GM12878 (cell line): Measurements from ENCODE around the gene MTFR1L. TPM values are rescaled to one million over a fixed set of nuclear protein-coding genes. Genes with fewer than 3 reads are reported as not detected.

Source experiments
- ATAC-seq: fragments of 200-7000 bp; cut with Tn5 transposase; 3 replicates; pipeline ENCODE4 v1.9.1; 2020; ENCODE audit warnings: mild to moderate bottlenecking, moderate library complexity
- BruUV-seq: library from RNA; stranded (reverse); fragments of 400-500 nt; replicated peaks from 2 replicates; lab custom pipeline; 2021; lab: Mats Ljungman, UMichigan
- CTCF ChIA-PET: fragments of 300-600 bp; sonication (Branson Sonifier 250); formaldehyde crosslinking; extraction: SDS; loops from one replicate; lab custom pipeline; 2021; ENCODE audit warnings: inconsistent platforms; lab: Yijun Ruan, JAX
- POLR2A ChIA-PET: fragments of 350-600 bp; formaldehyde crosslinking; extraction: SDS; loops from one replicate; lab custom pipeline; 2021; ENCODE audit warnings: inconsistent platforms; lab: Charles Lee
- RAD21 ChIA-PET: fragments of 300-600 bp; sonication (Branson Sonifier 250); formaldehyde crosslinking; loops from one replicate; lab custom pipeline; 2023; ENCODE audit warnings: antibody characterized with exemption; ENCODE audit not compliant: unreplicated experiment; lab: Charles Lee
- SMC1A ChIA-PET: fragments of 300-600 bp; sonication (Branson Sonifier 250); formaldehyde crosslinking; loops from one replicate; lab custom pipeline; 2023; ENCODE audit not compliant: unreplicated experiment, uncharacterized antibody; lab: Charles Lee
- DNase-seq: peaks from one replicate; pipeline ENCODE4 v3.0.0-alpha.2; 2011; ENCODE audit warnings: low read depth, low spot score
- FAIRE-seq: peaks from 3 replicates; lab custom pipeline; 2011; peaks lifted over from hg19 to GRCh38; lab: Jason Lieb, UNC
- H2AFZ ChIP-seq: 2 replicates; pipeline ENCODE4 v1.6.0; 2011; ENCODE audit warnings: low read depth, low read length, control low read depth; ENCODE audit not compliant: control insufficient read depth
- H3K27ac ChIP-seq: 2 replicates; pipeline ENCODE4 v1.5.1; 2011; ENCODE audit warnings: control low read depth; ENCODE audit not compliant: control insufficient read depth, insufficient read depth
- H3K27me3 ChIP-seq, 2 experiments: replicated peaks in 1 of 2; 2 replicates each; pipeline versions ENCODE4 v1.6.0 to v1.6.1; 2011; ENCODE audit warnings: low read length in 1 of 2; ENCODE audit not compliant: control insufficient read depth in 2 of 2, insufficient read depth in 2 of 2
- H3K36me3 ChIP-seq, 2 experiments: 2 replicates each; pipeline ENCODE4 v1.5.1; 2011; ENCODE audit warnings: low read length in 1 of 2; ENCODE audit not compliant: control insufficient read depth in 2 of 2, insufficient read depth in 2 of 2
- H3K4me1 ChIP-seq: 2 replicates; pipeline ENCODE4 v1.6.1; 2011; ENCODE audit warnings: mild to moderate bottlenecking, low read length, moderate library complexity, mixed read lengths; ENCODE audit not compliant: control insufficient read depth, insufficient read depth
- H3K4me2 ChIP-seq: 2 replicates; pipeline ENCODE4 v1.6.0; 2011; ENCODE audit warnings: control low read depth; ENCODE audit not compliant: control insufficient read depth, insufficient read depth
- H3K4me3 ChIP-seq: fragments of 200-600 bp; sonication (generic); 2 replicates; pipeline ENCODE4 v1.5.1; 2016
- H3K79me2 ChIP-seq: 2 replicates; pipeline ENCODE4 v1.6.0; 2011; ENCODE audit warnings: low read length; ENCODE audit not compliant: control insufficient read depth, insufficient read depth
- H3K9ac ChIP-seq: 2 replicates; pipeline ENCODE4 v1.8.0; 2011; ENCODE audit warnings: low read length, control low read depth, mixed read lengths; ENCODE audit not compliant: control insufficient read depth, insufficient read depth
- H3K9me3 ChIP-seq: replicated peaks from 3 replicates; pipeline ENCODE4 v1.5.1; 2011; ENCODE audit warnings: mild to moderate bottlenecking, low read length; ENCODE audit not compliant: control insufficient read depth, insufficient read depth
- H4K20me1 ChIP-seq: 2 replicates; pipeline ENCODE4 v1.6.0; 2011; ENCODE audit not compliant: control insufficient read depth, insufficient read depth
- ASH2L ChIP-seq: fragments of 300-600, 200-600 bp; sonication (generic); IDR thresholded peaks from 2 replicates; pipeline ENCODE4 v1.6.1; 2017; ENCODE audit warnings: low read depth, mild to moderate bottlenecking, borderline replicate concordance
- ATF3 ChIP-seq: IDR thresholded peaks from 2 replicates; pipeline ENCODE4 v1.6.1; 2011; ENCODE audit warnings: low read depth, mild to moderate bottlenecking, low read length, moderate library complexity, borderline replicate concordance; ENCODE audit errors: extremely low read depth
- BACH1 ChIP-seq: fragments of 450-650 bp; IDR thresholded peaks from 2 replicates; pipeline ENCODE4 v1.6.1; 2017; ENCODE audit warnings: mild to moderate bottlenecking, borderline replicate concordance
- BMI1 ChIP-seq: fragments of 450-650 bp; IDR thresholded peaks from 2 replicates; pipeline ENCODE4 v1.6.1; 2016; ENCODE audit warnings: mild to moderate bottlenecking, moderate library complexity, borderline replicate concordance
- BRCA1 ChIP-seq: IDR thresholded peaks from 2 replicates; pipeline ENCODE4 v1.6.1; 2011; ENCODE audit warnings: low read depth, low read length, improper control_type of control experiment
- CBX5 ChIP-seq: sonication (generic); IDR thresholded peaks from 2 replicates; pipeline ENCODE4 v1.6.1; 2016; ENCODE audit warnings: low read depth, moderate library complexity, mild to moderate bottlenecking, inconsistent platforms
- CHD4 ChIP-seq: fragments of 200-600 bp; sonication (generic); IDR thresholded peaks from 2 replicates; pipeline ENCODE4 v1.6.1; 2016; ENCODE audit warnings: mild to moderate bottlenecking
- CREM ChIP-seq: IDR thresholded peaks from 2 replicates; pipeline ENCODE4 v1.6.1; 2014; ENCODE audit warnings: antibody characterized with exemption, low read depth
- EGR1 ChIP-seq, 2 experiments: IDR thresholded peaks; 1 replicate in 1 of 2; 2 replicates in 1 of 2; pipeline ENCODE4 v1.6.1; 2011 to 2012; ENCODE audit warnings: low read depth in 2 of 2, low read length in 2 of 2, borderline replicate concordance in 1 of 2, mild to moderate bottlenecking in 1 of 2, moderate library complexity in 1 of 2
- GABPA ChIP-seq: IDR thresholded peaks from 2 replicates; pipeline ENCODE4 v1.6.1; 2014; ENCODE audit warnings: antibody characterized with exemption, low read depth, mild to moderate bottlenecking, inconsistent platforms
- IKZF1 ChIP-seq: fragments of 450-650 bp; conservative IDR thresholded peaks from 2 replicates; pipeline ENCODE4 v1.6.1; 2017; ENCODE audit warnings: antibody characterized with exemption, mild to moderate bottlenecking
- IRF4 ChIP-seq: IDR thresholded peaks from 2 replicates; pipeline ENCODE4 v1.6.1; 2011; ENCODE audit warnings: low read depth, low read length
- KDM1A ChIP-seq: fragments of 200-600 bp; sonication (generic); IDR thresholded peaks from 2 replicates; pipeline ENCODE4 v1.6.1; 2016; ENCODE audit warnings: borderline replicate concordance
- KLF5 ChIP-seq: fragments of 450-650 bp; IDR thresholded peaks from 2 replicates; pipeline ENCODE4 v1.6.1; 2014; ENCODE audit warnings: mild to moderate bottlenecking; ENCODE audit not compliant: partially characterized antibody
- MAX ChIP-seq: IDR thresholded peaks from 2 replicates; pipeline ENCODE4 v1.6.1; 2012; ENCODE audit warnings: low read depth, low read length, improper control_type of control experiment
- MEF2A ChIP-seq: IDR thresholded peaks from 2 replicates; pipeline ENCODE4 v1.6.1; 2011; ENCODE audit warnings: low read depth, mild to moderate bottlenecking, low read length, moderate library complexity; ENCODE audit not compliant: insufficient read depth
- NBN ChIP-seq: fragments of 450-650 bp; IDR thresholded peaks from 2 replicates; pipeline ENCODE4 v1.6.1; 2016
- NR2C1 ChIP-seq: fragments of 450-650 bp; IDR thresholded peaks from 2 replicates; pipeline ENCODE4 v1.6.1; 2017; ENCODE audit warnings: antibody characterized with exemption, mild to moderate bottlenecking, moderate library complexity
- NRF1 ChIP-seq: conservative IDR thresholded peaks from 2 replicates; pipeline ENCODE4 v1.6.1; 2011; ENCODE audit warnings: mild to moderate bottlenecking, low read depth, low read length, improper control_type of control experiment
- PAX5 ChIP-seq: IDR thresholded peaks from 2 replicates; pipeline ENCODE4 v1.6.1; 2011; ENCODE audit warnings: low read depth, low read length, borderline replicate concordance
- PAX8 ChIP-seq: fragments of 450-650 bp; IDR thresholded peaks from 2 replicates; pipeline ENCODE4 v1.6.1; 2017; ENCODE audit warnings: mild to moderate bottlenecking, moderate library complexity
- POLR2AphosphoS5 ChIP-seq: IDR thresholded peaks from 2 replicates; pipeline ENCODE4 v1.6.1; 2011; ENCODE audit warnings: mild to moderate bottlenecking, low read length, inconsistent platforms
- SUPT20H ChIP-seq: IDR thresholded peaks from 2 replicates; pipeline ENCODE4 v1.6.1; 2011; ENCODE audit warnings: low read depth, mild to moderate bottlenecking, low read length, moderate library complexity, borderline replicate concordance; ENCODE audit not compliant: control insufficient read depth
- TAF1 ChIP-seq: IDR thresholded peaks from 2 replicates; pipeline ENCODE4 v1.6.1; 2011; ENCODE audit warnings: mild to moderate bottlenecking, low read depth, low read length, borderline replicate concordance
- ZNF207 ChIP-seq: fragments of 450-650 bp; IDR thresholded peaks from 2 replicates; pipeline ENCODE4 v1.6.1; 2014; ENCODE audit warnings: antibody characterized with exemption, mild to moderate bottlenecking, borderline replicate concordance
- ZNF24 ChIP-seq: fragments of 450-650 bp; IDR thresholded peaks from 2 replicates; pipeline ENCODE4 v1.6.1; 2017; ENCODE audit warnings: antibody characterized with exemption, mild to moderate bottlenecking
- ZNF622 ChIP-seq: fragments of 450-650 bp; IDR thresholded peaks from 2 replicates; pipeline ENCODE4 v1.6.1; 2017; ENCODE audit warnings: mild to moderate bottlenecking, inconsistent platforms
- ZZZ3 ChIP-seq: IDR thresholded peaks from 2 replicates; pipeline ENCODE4 v1.6.1; 2011; ENCODE audit warnings: low read depth; ENCODE audit not compliant: control insufficient read depth, insufficient read length
- WGBS: methylation state at CpG from one replicate; pipeline ENCODE4 v1.1.6; 2016; ENCODE audit warnings: low lambda C conversion rate; ENCODE audit not compliant: insufficient replicate concordance, insufficient coverage; ENCODE audit errors: missing lambda C conversion rate; 5-methylcytosine and 5-hydroxymethylcytosine counted together
- in situ Hi-C: fragments of 300-500 bp; cut with MboI; formaldehyde crosslinking; loops from 9 replicates; pipeline ENCODE4 v1.14.3; 2018; ENCODE audit warnings: mixed read lengths
- intact Hi-C: fragments of 100-400 bp; cut with micrococcal nuclease; formaldehyde crosslinking; loops from one replicate; pipeline ENCODE4 v1.14.2; 2022; ENCODE audit not compliant: unreplicated experiment
- polyA plus RNA-seq, 11 experiments: library from polyadenylated mRNA; depleted of rRNA in 4 of 11; unstranded in 6 of 11; stranded (reverse) in 5 of 11; fragments of >200 nt; fragmentation: Nextera tagmentation in 4 of 11; fragmentation: Illumina TruSeq in 1 of 11; extraction: Ambion mirVana in 4 of 11; extraction: Trizol in 1 of 11; gene quantifications; 1 replicate in 1 of 11; 2 replicates in 10 of 11; pipeline versions ENCODE4 v1.2.1 to v1.2.3, GENCODE V29; 2011 to 2016; ENCODE audit warnings: inconsistent platforms in 2 of 11, missing spikeins in 2 of 11, low read depth in 1 of 11
- total RNA-seq, 4 experiments: library from RNA; depleted of rRNA in 3 of 4; stranded (reverse); fragments of >200 nt in 3 of 4; fragmentation: Illumina TruSeq in 1 of 4; extraction: Trizol in 1 of 4; gene quantifications; 2 replicates each; pipeline versions ENCODE4 v1.2.1 to v1.2.3, GENCODE V29; 2013 to 2021

The MTFR1L gene
- total and polyA plus RNA-seq, 10 of the 15 experiments (the other 5 are each of a cell fraction or from before 2014, with no cell fraction given), result 16.9 to 44.2 (median 30.3) TPM

GRCh38 chr1:25848531-25848930 is 28.8 kb downstream of the MTFR1L start (continued):
- TF ChIP-seq ATF3 (no peak), KDM1A (no peak), ZNF24 (no peak), MEF2A (no peak), ZNF207 (no peak), PAX8 (no peak), GABPA (no peak), ASH2L (no peak), CBX5 (no peak), NBN (no peak)

DNA sequence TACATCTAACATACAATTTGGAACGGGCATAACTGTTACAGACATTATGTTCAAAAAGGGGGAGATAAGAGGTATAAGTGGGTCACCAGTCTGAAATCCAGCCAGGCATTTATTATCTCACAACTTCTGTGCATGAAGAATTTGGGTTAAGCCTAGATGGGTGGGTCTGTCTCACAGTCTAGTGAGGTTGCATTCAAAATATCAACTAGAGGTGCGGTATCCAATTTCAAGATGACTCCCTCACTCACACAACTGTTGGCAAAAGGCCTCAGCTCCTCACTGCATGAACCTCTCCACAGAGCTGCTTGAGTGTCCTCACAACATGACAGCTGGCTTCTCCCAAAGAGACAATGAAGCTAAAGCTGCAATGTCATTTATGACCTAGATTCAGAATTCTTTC is 34.8 kb downstream of the MTFR1L start:
- WGBS, result 97% methylated on average over 2 of the region's 2 CpGs
- Histone ChIP-seq H3K36me3 (no peaks in the 10 kb centered on the region), H2AFZ (no peak overlapping the region), H3K27ac (no peak overlapping the region), H3K4me1 (0 out of 2 replicates have a peak, but pooled peaks cover 4% of the 10 kb centered on the region), H3K4me3 (no peak overlapping the region), H4K20me1 (no peaks in the 10 kb centered on the region), H3K27me3 (no peaks in the 10 kb centered on the region), H3K9ac (no peak overlapping the region), H3K4me2 (no peak overlapping the region), H3K9me3 (no peaks in the 10 kb centered on the region), H3K79me2 (peaks cover 17% of the 10 kb centered on the region)
- ChIA-PET POLR2A (interaction anchor here (0.6 to 2.4 kb wide), 4 partner anchors 9 to 307 kb away, joined by 3 to 7 read pairs (median 5); no protein-coding TSS in a partner anchor), RAD21 (interaction anchor here (0.6 to 0.7 kb wide), 2 partner anchors 143 to 1022 kb away, joined by 3 read pairs; partner anchors contain the start of gene PAFAH2), CTCF (interaction anchor here (0.6 to 2.0 kb wide), 4 partner anchors 10 to 463 kb away, joined by 3 to 10 read pairs (median 4); partner anchors contain the start of gene CD52)
- no TSS peak for BruUV-seq
- in situ Hi-C loops (no loop called here), intact Hi-C loops (loop anchor here (10.0 kb wide), 1 partner anchor 1300 kb away; the partner anchor contains the start of gene SLC9A1)
- no peak for ATAC-seq
- FAIRE-seq, result no peak
- no peak for DNase-seq
- TF ChIP-seq TAF1, result no peak
- no peak for TF ChIP-seq MAX
- TF ChIP-seq PAX5, result no peak
- TF ChIP-seq IRF4, result no peak
- TF ChIP-seq CREM, result no peak
- TF ChIP-seq IKZF1, result no peak
- TF ChIP-seq NBN, result no peak
- TF ChIP-seq CHD4, result no peak
- TF ChIP-seq NRF1, result no peak
- no peak for TF ChIP-seq SUPT20H
- TF ChIP-seq EGR1 (IDR thresholded peaks at IDR 0.05; ENCODE audit: borderline replicate concordance in 1 of 2, low read depth in 2 of 2, low read length in 2 of 2), result no peak
- TF ChIP-seq BRCA1, result no peak
- no peak for TF ChIP-seq ZNF622
- no peak for TF ChIP-seq KLF5
- TF ChIP-seq NR2C1, result no peak
- TF ChIP-seq BMI1, result no peak
- TF ChIP-seq BACH1, result no peak
- no peak for TF ChIP-seq POLR2AphosphoS5
- TF ChIP-seq ZZZ3, result no peak
- TF ChIP-seq CBX5, result no peak
- TF ChIP-seq, all 136 proteins: peak for 0
- SMC1A ChIA-PET, result interaction anchor here (0.6 to 1.2 kb wide), 4 partner anchors 10 to 867 kb away, joined by 3 to 8 read pairs (median 5); no protein-coding TSS in a partner anchor
